SK-N-SH (cell line): ENCODE measurements around the gene GDA.

Experiments
- CTCF ChIP-seq: fragments of 200-600 bp; sonication (generic); IDR thresholded peaks from 2 replicates; pipeline ENCODE4 v1.6.1; 2017; ENCODE audit warnings: antibody characterized with exemption, mild to moderate bottlenecking, moderate library complexity
- EZH2phosphoT487 ChIP-seq: fragments of 200-600 bp; sonication (generic); IDR thresholded peaks from 2 replicates; pipeline ENCODE4 v1.6.1; 2017; ENCODE audit warnings: low read depth, mixed run types, mild to moderate bottlenecking, antibody characterized with exemption, moderate library complexity, borderline replicate concordance
- MAX ChIP-seq: IDR thresholded peaks from 2 replicates; pipeline ENCODE4 v1.4.0; 2012; ENCODE audit warnings: low read depth
- SMC3 ChIP-seq: IDR thresholded peaks from 2 replicates; pipeline ENCODE4 v1.6.1; 2012; ENCODE audit warnings: low read depth, low read length, improper control_type of control experiment

- TF ChIP-seq CTCF (no peak), SMC3 (no peak), MAX (no peak), EZH2phosphoT487 (no peak)
Measured at GRCh38 chr9:72134801-72135200, 14.4 kb upstream of the GDA start.
